ENCODE measurements around the gene GPR108. TPM values are rescaled to one million over a fixed set of nuclear protein-coding genes. Genes with fewer than 3 reads are reported as not detected.

Gene GPR108
- total RNA-seq, 6 experiments from 2014 or later: 22.3 to 53.0 (median 41.3) TPM

GRCh38 chr19:6690160-6690885, 47.1 kb downstream of the GPR108 start:
- ATAC-seq (peak in 1 of 4 donors; percentile 0), DNase-seq (peak in 2 of 3 donors; percentile 16 to 17)
- intact Hi-C loops (cut with DNase I): no loop called here
- no peak for TF ChIP-seq POLR2A (IDR thresholded peaks at IDR 0.05)
- TF ChIP-seq CTCF (IDR thresholded peaks at IDR 0.05): no peak
- Histone ChIP-seq H3K36me3 (peaks cover 26 to 97% (median 65%) of the 10 kb centered on the region in 4 donors), H3K9me3 (no peaks in the 10 kb centered on the region), H3K4me1 (peaks cover 0 to 5% (median 1%) of the 10 kb centered on the region in 4 donors), H3K27me3 (no peaks in the 10 kb centered on the region), H3K27ac (no peak overlapping the region), H3K4me3 (no peak overlapping the region)
- WGBS (ENCODE audit: insufficient coverage, low coverage, low lambda C conversion rate, missing lambda C conversion rate): 88% methylated on average over 6 of the region's 11 CpGs

DNA sequence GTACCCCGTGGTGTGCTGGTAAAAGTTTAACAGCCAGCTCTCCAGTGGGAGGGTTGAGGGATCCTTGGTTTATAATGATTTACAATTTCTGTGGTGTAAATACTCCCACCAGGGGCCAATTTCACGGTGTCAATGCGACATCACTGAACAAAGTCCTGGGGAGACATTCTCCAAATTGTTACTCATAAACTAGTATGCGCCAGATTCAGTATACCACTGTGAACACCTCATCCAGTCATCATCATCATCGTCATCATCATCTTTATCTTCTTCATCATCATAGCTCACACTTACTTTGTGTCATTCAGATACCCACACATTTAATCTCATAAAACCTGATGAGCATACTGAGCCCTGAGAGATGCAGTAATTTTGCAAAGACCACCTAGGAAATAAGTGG, 50.3 kb downstream of the GPR108 start:
- intact Hi-C loops (cut with DNase I): no loop called here
- peak in 1 of 4 donors; percentile 0 for ATAC-seq
- 49% methylated on average over 5 of the region's 5 CpGs for WGBS (ENCODE audit: insufficient coverage, low coverage, low lambda C conversion rate, missing lambda C conversion rate)

GRCh38 chr19:6686628-6686975, 50.8 kb downstream of the GPR108 start:
- TF ChIP-seq POLR2A (IDR thresholded peaks at IDR 0.05) (no peak), CTCF (IDR thresholded peaks at IDR 0.05) (no peak)
- DNase-seq: peak in 2 of 3 donors; percentile 17 to 21
- Histone ChIP-seq H3K4me1 (peaks cover 0 to 5% (median 1%) of the 10 kb centered on the region in 4 donors), H3K27me3 (no peaks in the 10 kb centered on the region), H3K27ac (no peak overlapping the region), H3K36me3 (peaks cover 21 to 99% (median 64%) of the 10 kb centered on the region in 4 donors), H3K4me3 (no peak overlapping the region), H3K9me3 (no peaks in the 10 kb centered on the region)
- peak; percentile 1 to 12 (median 4) for ATAC-seq
- intact Hi-C loops (cut with DNase I): no loop called here
- no CpG with 5 or more reads among the region's 4 CpGs for WGBS (ENCODE audit: insufficient coverage, low coverage, low lambda C conversion rate, missing lambda C conversion rate)

More for the DNA sequence above, 50.3 kb downstream of the GPR108 start:
- peaks cover 21 to 99% (median 63%) of the 10 kb centered on the region in 4 donors for H3K36me3 ChIP-seq
- no peaks in the 10 kb centered on the region for H3K27me3 ChIP-seq
- H3K27ac ChIP-seq: no peak overlapping the region
- peaks cover 0 to 5% (median 1%) of the 10 kb centered on the region in 4 donors for H3K4me1 ChIP-seq
- no peak overlapping the region for H3K4me3 ChIP-seq
- no peaks in the 10 kb centered on the region for H3K9me3 ChIP-seq
- TF ChIP-seq CTCF (IDR thresholded peaks at IDR 0.05) (no peak), POLR2A (IDR thresholded peaks at IDR 0.05) (peak; percentile 34)
- DNase-seq: peak in 1 of 3 donors; percentile 2

DNA sequence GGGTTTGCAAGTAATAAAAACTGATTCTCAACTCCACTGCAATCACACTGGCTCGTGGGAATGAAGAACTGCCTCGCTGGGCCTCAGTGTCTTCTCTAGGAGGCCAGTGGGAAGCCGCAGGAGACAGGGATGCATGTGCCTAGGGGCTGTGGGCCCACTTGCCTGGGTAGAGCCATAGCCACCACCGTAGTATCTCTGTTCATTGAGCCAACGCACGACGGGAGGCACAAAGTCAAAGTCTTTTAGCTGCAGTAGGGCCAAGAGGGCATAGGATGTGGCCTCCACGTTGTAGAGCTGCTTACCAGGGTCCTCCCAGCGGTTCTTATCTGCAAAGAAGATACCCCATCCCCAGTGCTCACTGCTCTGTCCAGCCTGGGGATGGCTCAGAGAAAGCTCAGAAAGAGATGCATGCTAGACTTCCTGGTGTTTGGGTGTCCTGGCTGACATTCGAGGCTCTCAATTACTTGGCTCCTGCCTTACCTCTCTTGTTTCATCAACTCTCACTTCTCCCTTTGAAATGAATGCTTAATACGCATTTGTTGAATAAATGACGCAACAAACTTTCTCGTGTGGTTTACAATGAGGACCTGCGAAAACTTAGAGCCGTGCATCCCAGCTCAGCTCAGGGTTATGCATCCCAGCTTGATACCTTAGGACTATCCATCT, 51.3 kb downstream of the GPR108 start:
- 49% methylated on average over 11 of the region's 15 CpGs for WGBS (ENCODE audit: insufficient coverage, low coverage, low lambda C conversion rate, missing lambda C conversion rate)
- no peaks in the 10 kb centered on the region for H3K9me3 ChIP-seq
- peak in 2 of 3 donors; percentile 21 to 49 for DNase-seq
- H3K4me3 ChIP-seq: no peak overlapping the region
- H3K27me3 ChIP-seq: no peaks in the 10 kb centered on the region
- H3K36me3 ChIP-seq: peaks cover 21 to 99% (median 64%) of the 10 kb centered on the region in 4 donors
- ATAC-seq: peak; percentile 0 to 2 (median 1)
- H3K4me1 ChIP-seq: peaks cover 0 to 5% (median 1%) of the 10 kb centered on the region in 4 donors
- H3K27ac ChIP-seq: no peak overlapping the region
- intact Hi-C loops (cut with DNase I): no loop called here
- TF ChIP-seq POLR2A (IDR thresholded peaks at IDR 0.05): no peak
- TF ChIP-seq CTCF (IDR thresholded peaks at IDR 0.05): no peak
